HG03432 (cell line): Measurements from ENCODE around the gene GPR42.
"Not testable (repeated sequence)": the region's sequence is repeated elsewhere in the genome, so short reads cannot be mapped to it uniquely, and the experiment has no call there.

Experiments used
- ATAC-seq: cut with Tn5 transposase; IDR thresholded peaks from one replicate; pipeline ENCODE4 v1.9.1; 2021; ENCODE audit warnings: mild to moderate bottlenecking, moderate library complexity; ENCODE audit not compliant: unreplicated experiment

Gene GPR42

DNA sequence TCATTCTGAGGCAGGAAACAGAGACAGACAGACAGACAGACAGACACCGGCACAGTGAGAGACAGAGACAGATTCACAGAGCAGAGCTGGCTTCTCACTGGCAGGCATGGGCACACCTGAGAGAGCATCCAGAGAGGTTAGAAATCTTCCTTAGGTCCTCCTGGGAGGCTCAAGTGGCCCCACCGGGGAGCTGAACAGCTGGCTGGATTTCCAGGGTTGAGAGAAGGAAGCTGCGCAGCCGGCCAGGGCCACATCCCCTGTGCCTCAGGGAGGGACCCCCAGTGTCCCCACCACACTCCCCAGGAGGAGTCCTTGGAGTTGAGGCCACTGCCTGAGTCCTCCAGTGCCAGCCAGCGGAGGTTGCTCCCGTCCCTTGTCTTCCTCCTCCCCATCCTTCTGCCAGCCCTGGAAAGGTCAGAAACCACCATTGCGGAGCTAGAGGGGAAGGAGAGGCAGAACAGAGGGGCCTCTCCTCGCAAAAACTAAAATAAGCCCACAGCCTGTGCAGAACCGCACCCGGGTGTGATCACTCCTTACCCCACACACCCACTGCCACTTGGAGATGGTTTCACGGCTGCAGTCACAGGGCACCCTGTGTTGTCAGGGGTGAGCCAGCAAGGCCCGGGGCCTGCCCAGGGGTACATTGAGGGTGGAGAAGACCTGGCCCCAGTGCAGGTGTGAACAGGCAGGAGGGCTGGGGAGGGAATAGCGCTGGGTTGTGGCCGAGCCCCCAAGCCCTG is 8.4 kb upstream of the GPR42 start:
- no peak for ATAC-seq

DNA sequence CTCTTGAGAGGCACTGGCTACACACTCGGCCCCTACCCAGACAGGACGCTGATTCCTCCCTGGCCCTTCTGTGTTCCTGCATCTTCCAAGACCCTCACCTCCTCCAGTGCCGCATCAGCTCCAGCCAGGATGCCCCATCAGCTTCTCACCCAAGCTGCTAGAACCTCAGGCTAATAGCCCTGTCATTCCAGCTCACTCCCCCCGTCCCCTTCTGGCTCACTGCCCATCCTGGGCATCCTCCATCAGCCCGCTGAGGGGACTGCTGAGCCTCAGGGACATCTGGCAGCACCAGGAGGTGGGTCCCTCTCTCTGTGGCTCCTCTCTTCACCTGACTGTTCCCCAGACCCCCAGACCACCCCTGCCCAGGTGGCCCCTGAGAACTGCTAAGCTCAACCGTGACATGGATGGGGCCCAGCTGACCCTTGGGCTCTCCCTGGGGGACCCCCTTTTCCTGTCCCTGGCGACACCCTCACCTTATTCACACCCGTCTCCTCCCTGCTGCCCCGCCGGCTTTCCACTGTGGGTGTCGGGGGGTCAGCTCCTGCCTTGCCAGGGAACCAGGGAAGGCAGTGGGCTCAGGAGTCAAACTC is 7.8 kb upstream of the GPR42 start:
- no peak for ATAC-seq

DNA sequence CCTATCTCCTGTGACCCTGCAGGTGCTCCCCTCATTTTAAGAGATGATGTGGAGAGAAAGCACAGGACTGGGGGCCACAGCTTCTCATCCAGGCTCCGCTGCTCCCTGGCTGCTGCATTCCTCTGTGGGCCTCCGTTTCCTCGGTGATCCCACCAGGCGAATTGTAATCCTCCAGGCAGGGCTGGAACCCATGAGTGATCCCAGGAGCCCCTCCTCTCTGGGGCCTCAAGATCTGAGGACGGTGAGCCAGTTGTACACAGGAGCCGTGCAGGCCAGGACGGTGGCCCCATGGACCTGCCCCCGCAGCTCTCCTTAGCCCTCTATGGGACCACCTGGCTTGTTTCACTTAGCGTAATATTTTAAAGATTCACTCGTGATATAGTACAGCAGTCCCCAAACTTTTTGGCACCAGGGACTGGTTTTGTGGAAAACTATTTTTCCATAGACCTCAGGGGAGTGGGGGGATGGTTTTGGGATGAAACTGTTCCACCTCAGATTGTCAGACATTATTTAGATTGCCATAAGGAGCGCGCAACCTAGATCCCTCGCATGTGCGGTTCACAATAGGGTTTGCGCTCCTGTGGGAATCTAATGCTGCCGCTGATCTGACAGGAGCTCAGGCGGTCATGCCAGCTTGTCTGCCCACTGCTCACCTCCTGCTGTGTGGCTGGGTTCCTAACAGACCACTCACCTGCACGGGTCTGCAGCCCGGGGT is 7.0 kb upstream of the GPR42 start:
- ATAC-seq, result no peak

DNA sequence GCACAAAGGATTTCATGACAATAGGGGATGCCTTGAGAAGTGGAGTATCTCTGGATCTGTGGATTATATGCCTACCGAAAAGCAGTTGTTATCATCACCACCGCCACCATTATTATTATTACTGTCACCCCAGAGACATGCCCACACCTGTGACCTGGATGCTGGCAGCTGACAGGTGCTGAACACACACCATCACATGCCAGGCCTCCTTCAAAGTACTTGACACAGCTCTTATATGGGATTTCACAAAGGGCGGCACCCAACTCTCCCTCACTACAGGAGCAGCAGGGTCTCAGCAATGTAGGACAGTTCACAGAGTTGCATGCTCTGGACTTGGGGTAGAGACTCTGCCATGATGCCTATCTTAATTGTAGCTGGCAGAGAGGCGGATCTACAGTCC is 5.6 kb upstream of the GPR42 start:
- no peak for ATAC-seq

DNA sequence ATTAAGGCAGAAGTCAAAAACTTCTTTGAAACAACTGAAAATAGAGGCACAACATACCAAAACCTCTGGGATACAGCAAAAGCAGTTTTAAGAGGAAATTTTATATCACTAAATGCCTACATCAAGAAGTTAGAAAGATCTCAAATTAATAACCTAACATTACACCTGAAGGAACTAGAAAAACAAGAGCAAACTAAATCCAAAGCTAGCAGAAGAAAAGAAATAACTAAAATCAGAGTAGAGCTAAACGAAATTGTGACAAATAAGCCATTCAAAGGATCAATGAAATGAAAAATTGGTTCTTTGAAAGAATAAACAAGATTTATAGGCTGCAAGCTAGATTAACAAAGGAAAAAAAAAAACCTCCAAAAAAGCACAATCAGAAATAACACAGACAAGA is 2.5 kb upstream of the GPR42 start:
- no peak for ATAC-seq

DNA sequence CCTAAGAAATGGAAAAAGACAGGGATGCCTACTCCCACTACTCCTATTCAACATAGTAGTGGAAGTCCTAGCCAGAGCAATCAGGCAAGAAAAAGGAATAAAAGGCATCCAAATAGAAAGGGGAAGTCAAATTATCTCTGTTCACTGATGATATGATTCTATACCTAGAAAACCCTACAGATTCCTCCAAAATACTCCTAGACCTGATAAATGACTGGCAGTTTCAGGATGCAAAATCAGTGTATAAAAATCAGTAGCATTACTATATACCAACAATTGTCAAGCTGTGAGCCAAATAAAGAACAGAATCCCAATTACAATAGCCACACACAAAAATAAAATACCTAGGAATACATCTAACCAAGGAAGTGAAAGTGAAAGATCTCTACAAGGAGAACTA is 1.3 kb upstream of the GPR42 start:
- no peak for ATAC-seq

DNA sequence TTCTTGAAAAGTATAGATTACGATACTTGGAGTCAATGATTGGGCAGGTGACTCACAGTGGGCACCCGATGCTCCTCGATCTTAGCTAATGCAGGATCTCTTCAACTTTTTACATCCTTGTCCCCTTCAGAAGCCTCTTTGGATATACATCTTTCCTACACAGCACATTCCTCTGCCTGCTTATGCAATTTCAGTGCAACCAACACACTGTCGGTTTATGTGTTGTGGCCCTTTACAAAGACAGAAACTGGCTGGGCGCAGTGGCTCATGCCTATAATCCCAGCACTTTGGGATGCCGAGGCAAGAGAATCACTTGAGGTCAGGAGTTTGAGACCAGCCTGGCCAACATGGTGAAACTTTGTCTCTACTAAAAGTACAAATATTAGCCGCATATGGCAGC is 2.6 kb downstream of the GPR42 start:
- ATAC-seq, result no peak

DNA sequence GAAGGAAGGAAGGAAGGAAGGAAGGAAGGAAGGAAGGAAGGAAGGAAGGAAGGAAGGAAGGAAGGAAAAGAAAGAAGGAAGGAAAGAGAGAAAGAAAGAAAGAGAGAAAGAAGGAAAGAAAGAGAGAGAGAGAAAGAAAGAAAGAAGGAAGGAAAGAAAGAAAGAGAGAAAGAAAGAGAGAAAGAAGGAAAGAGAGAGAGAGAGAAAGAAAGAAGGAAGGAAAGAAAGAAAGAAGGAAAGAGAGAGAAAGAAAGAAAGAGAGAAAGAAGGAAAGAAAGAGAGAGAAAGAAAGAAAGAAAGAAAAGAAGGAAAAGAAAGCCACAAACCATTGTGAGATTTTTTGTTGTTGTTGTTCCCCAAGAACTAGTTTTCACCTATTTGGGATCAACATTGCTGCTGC is 3.2 kb downstream of the GPR42 start:
- ATAC-seq, result not testable (repeated sequence)

DNA sequence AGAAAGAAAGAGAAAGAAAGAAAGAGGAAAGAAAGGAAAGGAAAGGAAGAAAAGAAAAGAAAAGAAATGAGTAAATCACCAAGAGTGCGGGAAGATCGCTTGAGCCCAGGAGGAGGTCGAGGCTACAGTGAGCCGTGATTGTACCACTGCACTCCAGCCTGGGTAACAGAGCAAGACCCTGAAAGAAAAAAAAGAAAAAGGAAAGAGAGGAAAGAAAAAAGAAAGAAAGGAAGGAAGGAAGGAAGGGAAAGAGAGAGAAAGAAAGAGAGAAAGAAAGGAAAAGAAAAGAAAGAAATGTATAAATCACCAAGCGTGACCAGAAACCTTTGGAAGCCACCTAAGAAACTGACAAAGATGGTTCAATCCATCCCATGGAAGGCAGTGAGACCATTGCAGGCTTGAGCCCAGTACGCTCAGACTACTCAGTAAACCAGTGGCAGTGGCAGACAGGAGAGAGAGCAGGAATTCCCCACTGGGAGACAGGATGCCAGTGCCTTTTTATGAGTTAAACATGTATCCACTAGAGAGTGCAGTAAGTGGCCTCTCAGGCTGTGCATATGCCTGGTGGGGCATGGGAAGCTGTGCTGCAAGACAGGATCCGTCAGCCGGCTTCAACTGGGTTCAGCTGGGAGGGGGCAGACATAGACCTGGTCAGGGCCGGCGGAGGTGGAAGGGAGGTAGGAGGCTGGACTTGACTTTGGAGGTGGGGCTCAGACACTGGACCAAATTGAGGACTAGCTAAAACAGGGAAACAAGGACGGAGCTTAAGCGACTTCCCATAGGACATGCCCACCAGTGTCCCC is 4.8 kb downstream of the GPR42 start:
- ATAC-seq, result no peak

DNA sequence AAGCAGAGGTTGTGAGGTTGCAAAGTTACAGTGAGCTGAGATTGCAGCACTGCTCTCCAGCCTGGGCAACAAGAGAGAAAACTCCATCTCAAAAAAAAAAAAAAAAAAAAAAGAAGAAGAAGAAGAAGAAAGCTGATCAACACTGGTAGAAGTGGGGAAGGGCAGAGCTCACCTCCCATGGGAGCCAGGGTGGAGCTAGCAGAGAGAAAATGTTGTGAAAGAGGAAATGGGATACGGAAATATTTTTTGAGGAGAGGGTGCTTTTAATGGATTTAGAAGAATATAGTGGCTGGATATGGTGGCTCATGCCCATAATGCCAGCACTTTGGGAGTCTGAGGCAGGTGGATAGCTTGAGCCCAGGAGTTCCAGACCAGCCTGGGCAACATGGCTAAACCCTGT is 6.8 kb downstream of the GPR42 start:
- no peak for ATAC-seq

DNA sequence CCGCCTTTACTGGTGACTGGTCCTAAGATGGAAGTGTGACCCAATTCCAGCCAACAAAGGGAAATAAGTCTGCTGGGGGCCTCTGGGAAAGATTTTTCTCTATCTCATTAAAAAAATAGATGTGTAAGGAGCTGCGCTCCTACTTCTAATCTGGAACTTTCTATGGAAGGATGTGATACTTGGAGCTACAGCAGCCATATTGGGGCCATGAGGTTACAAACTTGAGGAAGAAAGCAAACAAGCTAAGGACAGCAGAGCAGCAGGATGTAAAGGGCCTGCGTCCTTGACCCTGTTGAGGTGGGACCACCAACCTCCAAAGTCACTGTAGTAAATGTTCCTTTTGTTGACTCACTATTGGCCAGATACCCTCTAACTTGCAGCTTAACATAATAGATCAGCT is 7.5 kb downstream of the GPR42 start:
- no peak for ATAC-seq

DNA sequence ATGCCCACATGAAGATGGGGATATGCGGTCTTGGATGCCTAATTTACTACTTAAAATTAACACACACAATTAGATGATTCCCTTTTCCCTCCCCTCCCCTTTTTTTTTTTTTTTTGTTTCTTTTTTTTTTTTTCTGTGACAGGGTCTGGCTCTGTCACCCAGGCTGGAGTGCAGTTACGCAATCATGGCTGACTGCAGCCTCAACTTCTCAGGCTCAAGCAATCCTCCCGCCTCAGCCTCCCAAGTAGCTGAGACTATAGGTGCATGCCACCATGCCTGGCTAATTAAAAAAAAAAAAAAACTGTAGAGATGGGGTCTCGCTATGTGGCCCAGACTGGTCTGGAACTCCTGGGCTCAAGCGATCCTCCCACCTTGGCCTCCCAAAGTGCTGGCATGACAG is 8.7 kb downstream of the GPR42 start:
- not testable (repeated sequence) for ATAC-seq

DNA sequence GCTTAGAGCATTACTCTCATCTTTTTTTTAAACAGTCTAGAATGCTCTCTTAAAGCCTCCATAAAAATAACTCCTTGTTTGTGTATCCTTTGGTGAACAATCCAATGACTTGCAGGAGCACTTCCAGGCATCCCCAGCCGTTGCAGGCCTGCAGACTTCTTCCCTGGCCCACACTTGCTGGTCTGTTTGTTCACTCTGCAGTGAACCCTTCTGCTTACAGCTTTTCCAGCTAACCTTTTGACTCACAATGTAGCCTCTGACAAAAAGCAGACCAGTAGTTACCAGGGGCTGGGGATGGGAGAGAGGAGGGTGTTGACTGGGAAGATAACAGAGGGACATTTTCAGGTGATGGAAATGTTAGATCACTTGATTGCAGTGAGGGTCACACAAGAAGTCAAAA is 9.1 kb downstream of the GPR42 start:
- ATAC-seq, result no peak

DNA sequence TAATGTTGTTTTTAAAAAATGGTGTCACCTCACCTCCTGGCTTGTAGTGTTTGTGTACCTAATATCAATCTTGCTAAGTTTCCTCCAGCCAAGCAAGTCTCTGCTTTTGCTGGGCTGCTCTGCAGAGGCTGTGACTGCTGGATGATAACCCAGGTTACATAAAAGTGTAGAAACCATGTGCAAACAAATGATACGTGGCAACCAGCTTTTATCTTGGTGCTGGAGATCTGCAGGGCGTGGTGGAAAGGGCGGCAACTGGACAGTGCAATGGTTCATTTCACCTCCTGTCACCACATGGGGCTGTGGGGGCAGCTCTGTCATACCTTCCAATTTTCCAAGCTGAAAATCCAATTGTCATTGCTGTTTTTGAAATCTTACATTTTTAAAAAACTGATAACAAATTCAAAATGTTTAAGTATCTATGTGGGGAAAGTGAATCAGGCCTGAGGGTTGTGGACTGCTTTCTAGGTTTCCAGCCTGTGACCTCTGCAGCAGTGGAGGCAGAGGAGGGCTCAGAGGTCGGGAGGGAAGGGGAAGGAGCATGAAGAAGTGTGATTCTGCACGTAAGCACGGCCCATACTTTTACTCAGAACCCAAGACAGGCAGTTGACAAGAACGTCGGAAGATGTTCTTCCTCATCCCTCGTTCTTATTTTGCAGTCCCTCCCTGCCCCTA is 9.7 kb downstream of the GPR42 start:
- no peak for ATAC-seq

DNA sequence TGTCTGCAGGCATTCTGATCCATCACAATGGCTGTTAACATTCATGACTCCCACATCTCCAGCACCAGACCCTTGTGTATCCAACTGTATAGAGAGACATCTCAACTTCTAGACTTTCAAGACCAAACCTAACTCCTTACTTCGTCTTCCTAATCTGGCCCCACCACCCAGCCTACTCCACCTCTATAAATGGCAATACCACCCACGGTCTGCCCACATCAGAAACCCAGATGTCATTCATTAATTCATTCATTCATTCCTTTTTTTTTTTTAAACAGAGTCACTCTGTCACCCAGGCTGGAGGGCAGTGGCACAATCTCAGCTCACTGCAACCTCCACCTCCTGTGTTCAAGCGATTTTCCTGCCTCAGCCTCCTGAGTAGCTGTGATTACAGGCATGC is 10.4 kb downstream of the GPR42 start:
- no peak for ATAC-seq

DNA sequence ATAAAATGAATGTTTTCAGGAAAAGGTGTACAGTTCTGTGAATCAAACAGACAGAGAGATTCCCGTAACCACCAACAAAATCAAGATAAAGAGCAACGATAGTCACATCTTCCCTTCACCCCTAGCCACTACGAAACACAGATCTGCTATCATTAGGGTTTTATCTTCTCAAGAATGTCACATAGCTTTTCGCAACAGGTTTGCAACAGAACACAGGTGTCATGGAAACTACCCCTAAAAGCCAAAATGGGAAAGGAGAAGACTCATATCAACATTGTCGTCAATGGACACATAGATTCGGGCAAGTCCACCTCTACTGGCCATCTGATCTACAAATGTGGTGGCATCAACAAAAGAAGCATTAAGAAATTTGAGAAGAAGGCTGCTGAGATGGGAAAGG is 11.1 kb downstream of the GPR42 start:
- no peak for ATAC-seq

DNA sequence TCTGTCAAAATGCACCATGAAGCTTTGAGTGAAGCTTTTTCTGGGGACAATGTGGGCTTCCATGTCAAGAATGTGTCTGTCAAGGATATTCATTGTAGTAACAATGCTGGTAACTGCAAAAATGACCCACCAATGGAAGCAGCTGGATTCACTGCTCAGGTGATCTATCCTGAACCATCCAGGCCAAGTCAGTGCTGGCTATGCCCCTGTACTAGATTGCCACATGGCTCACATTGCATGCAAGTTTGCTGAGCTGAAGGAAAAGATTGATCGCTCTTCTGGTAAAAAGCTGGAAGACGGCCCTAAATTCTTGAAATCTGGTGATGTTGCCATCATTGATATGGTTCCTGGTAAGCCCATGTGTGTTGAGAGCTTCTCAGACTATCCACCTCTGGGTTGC is 12.7 kb downstream of the GPR42 start:
- no peak for ATAC-seq

DNA sequence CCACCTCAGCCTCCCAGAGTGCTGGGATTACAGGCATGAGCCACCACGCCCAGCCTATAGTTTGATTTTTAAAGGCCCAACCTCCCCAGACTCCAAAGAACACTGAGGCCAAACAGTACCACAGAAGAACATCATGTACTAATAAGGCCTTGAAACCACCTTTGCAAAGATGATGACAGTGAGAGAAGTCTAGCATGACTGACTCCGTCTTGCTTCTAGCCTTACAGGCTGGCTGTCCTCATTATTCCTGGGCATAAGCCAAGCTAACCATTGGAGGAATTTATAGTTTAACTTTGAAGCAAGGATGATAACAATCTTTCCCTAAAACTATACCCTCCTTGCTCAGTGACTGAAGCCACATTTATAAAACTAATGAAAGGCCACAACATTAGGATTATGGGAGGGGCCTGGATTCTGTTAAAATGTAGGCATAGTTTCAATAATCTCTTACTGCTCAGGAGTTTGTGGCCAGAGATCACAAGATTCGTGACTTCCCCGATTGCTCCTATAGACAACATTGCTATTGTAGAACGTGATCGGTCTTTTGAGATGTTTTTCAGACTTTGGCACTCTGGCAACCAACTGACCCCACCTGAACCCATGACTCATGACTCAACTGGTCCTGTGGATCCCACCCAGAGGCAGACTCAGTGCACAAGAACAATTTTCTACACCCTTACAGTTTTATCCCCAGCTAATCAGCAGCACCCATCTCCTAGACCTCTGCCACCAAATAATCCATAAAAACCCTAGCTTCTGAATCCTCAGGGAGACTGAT is 17.6 kb downstream of the GPR42 start:
- ATAC-seq, result no peak

DNA sequence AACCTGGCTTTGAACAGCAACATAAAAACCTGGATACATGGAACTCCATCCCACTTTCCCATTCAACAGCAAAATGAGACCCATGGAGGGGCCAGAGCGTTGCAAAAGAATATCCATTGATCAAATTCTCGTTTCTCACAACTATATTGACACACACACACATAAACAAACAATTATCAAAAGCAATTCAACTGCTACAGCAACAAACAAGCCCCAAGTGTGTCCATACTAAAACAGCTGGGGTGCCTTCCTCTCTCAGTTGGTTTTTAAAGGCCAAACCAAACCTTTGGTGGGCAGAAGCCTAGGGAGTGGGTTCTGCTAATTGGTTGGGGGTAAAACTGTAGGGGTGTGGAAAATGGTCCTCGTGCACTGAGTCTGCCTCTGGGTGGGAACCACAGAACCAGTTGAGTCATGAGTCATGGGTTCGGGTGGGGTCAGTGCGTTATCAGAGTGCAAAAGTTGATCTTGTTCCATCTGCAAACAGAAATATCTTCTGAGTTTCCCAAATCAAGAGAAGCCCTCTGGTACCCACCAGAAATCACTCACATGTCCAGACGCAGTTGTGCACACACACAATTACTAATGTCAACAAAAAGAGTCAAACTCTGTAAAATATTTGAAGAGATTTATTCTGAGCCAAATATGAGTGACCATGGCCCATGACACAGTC is 18.5 kb downstream of the GPR42 start:
- ATAC-seq, result no peak
